ENCODE measurements around the gene ZNF423. TPM values are rescaled to one million over a fixed set of nuclear protein-coding genes. Genes with fewer than 3 reads are reported as not detected.

ZNF423 gene
- total RNA-seq, 2 experiments from 2014 or later, result not detected

GRCh38 chr16:49635009-49635350, 220.9 kb downstream of the ZNF423 start:
- H3K27me3 Mint-ChIP-seq, result no peaks in the 10 kb centered on the region
- CTCF ChIA-PET, result no interaction called here
- POLR2A ChIA-PET, result no interaction called here
- H3K36me3 Mint-ChIP-seq (ENCODE audit: low read depth), result no peaks in the 10 kb centered on the region
- DNase-seq, result no peak
- no peak overlapping the region for H3K27ac Mint-ChIP-seq
- H3K9me3 Mint-ChIP-seq, result no peaks in the 10 kb centered on the region
- H3K4me3 Mint-ChIP-seq, result no peak overlapping the region
- no peaks in the 10 kb centered on the region for H3K4me1 Mint-ChIP-seq

- Mint-ChIP-seq H3K36me3 (ENCODE audit: low read depth) (no peaks in the 10 kb centered on the region), H3K9me3 (no peaks in the 10 kb centered on the region), H3K4me3 (no peak overlapping the region), H3K4me1 (no peaks in the 10 kb centered on the region), H3K27me3 (no peaks in the 10 kb centered on the region), H3K27ac (no peak overlapping the region)
- DNase-seq, result no peak
- CTCF ChIA-PET, result no interaction called here
- POLR2A ChIA-PET, result no interaction called here
Observed at GRCh38 chr16:49634235-49635008, 221.5 kb downstream of the ZNF423 start.

- CTCF ChIA-PET, result no interaction called here
- Mint-ChIP-seq H3K27me3 (no peaks in the 10 kb centered on the region), H3K36me3 (ENCODE audit: low read depth) (no peaks in the 10 kb centered on the region), H3K9me3 (no peaks in the 10 kb centered on the region), H3K4me1 (no peaks in the 10 kb centered on the region), H3K4me3 (no peak overlapping the region), H3K27ac (no peak overlapping the region)
- POLR2A ChIA-PET, result no interaction called here
- no peak for DNase-seq
Observed at GRCh38 chr16:49632795-49633184, 223.1 kb downstream of the ZNF423 start.

GRCh38 chr16:49632086-49632794, 223.7 kb downstream of the ZNF423 start:
- Mint-ChIP-seq H3K36me3 (ENCODE audit: low read depth) (no peaks in the 10 kb centered on the region), H3K4me3 (no peak overlapping the region), H3K4me1 (no peaks in the 10 kb centered on the region), H3K27ac (no peak overlapping the region), H3K27me3 (no peaks in the 10 kb centered on the region), H3K9me3 (no peaks in the 10 kb centered on the region)
- ChIA-PET CTCF (no interaction called here), POLR2A (no interaction called here)
- DNase-seq, result no peak

GRCh38 chr16:49631187-49632041, 224.5 kb downstream of the ZNF423 start:
- H3K9me3 Mint-ChIP-seq, result no peaks in the 10 kb centered on the region
- POLR2A ChIA-PET, result no interaction called here
- DNase-seq, result no peak
- H3K27me3 Mint-ChIP-seq, result no peaks in the 10 kb centered on the region
- H3K27ac Mint-ChIP-seq, result no peak overlapping the region
- CTCF ChIA-PET, result no interaction called here
- no peak overlapping the region for H3K4me3 Mint-ChIP-seq
- no peaks in the 10 kb centered on the region for H3K4me1 Mint-ChIP-seq
- H3K36me3 Mint-ChIP-seq (ENCODE audit: low read depth), result no peaks in the 10 kb centered on the region

- H3K27me3 Mint-ChIP-seq, result no peaks in the 10 kb centered on the region
- H3K4me1 Mint-ChIP-seq, result no peaks in the 10 kb centered on the region
- POLR2A ChIA-PET, result no interaction called here
- no peak overlapping the region for H3K4me3 Mint-ChIP-seq
- no peaks in the 10 kb centered on the region for H3K36me3 Mint-ChIP-seq (ENCODE audit: low read depth)
- no peaks in the 10 kb centered on the region for H3K9me3 Mint-ChIP-seq
- no peak for DNase-seq
- H3K27ac Mint-ChIP-seq, result no peak overlapping the region
- CTCF ChIA-PET, result no interaction called here
Observed at GRCh38 chr16:49630783-49631182, 225.1 kb downstream of the ZNF423 start.

GRCh38 chr16:49629851-49630250, 226.1 kb downstream of the ZNF423 start:
- CTCF ChIA-PET, result no interaction called here
- H3K9me3 Mint-ChIP-seq, result no peaks in the 10 kb centered on the region
- no peaks in the 10 kb centered on the region for H3K4me1 Mint-ChIP-seq
- no peak overlapping the region for H3K4me3 Mint-ChIP-seq
- no peaks in the 10 kb centered on the region for H3K27me3 Mint-ChIP-seq
- no peak overlapping the region for H3K27ac Mint-ChIP-seq
- no peaks in the 10 kb centered on the region for H3K36me3 Mint-ChIP-seq (ENCODE audit: low read depth)
- no peak for DNase-seq
- POLR2A ChIA-PET, result no interaction called here

GRCh38 chr16:49628148-49628547, 227.8 kb downstream of the ZNF423 start:
- H3K4me1 Mint-ChIP-seq, result no peaks in the 10 kb centered on the region

GRCh38 chr16:49625311-49626065, 230.4 kb downstream of the ZNF423 start:
- H3K9me3 Mint-ChIP-seq, result no peaks in the 10 kb centered on the region
- no peaks in the 10 kb centered on the region for H3K4me1 Mint-ChIP-seq
- H3K27me3 Mint-ChIP-seq, result no peaks in the 10 kb centered on the region
- no peak overlapping the region for H3K27ac Mint-ChIP-seq
- DNase-seq, result no peak
- ChIA-PET CTCF (no interaction called here), POLR2A (no interaction called here)
- no peak overlapping the region for H3K4me3 Mint-ChIP-seq
- H3K36me3 Mint-ChIP-seq (ENCODE audit: low read depth), result no peaks in the 10 kb centered on the region

More at GRCh38 chr16:49628148-49628547, 227.8 kb downstream of the ZNF423 start:
- DNase-seq, result no peak
- POLR2A ChIA-PET, result no interaction called here
- Mint-ChIP-seq H3K4me3 (no peak overlapping the region), H3K9me3 (no peaks in the 10 kb centered on the region), H3K36me3 (ENCODE audit: low read depth) (no peaks in the 10 kb centered on the region), H3K27ac (no peak overlapping the region), H3K27me3 (no peaks in the 10 kb centered on the region)
- CTCF ChIA-PET, result no interaction called here

GRCh38 chr16:49623501-49624266, 232.2 kb downstream of the ZNF423 start:
- no peaks in the 10 kb centered on the region for H3K4me1 Mint-ChIP-seq
- POLR2A ChIA-PET, result no interaction called here
- no peaks in the 10 kb centered on the region for H3K27me3 Mint-ChIP-seq
- no peaks in the 10 kb centered on the region for H3K36me3 Mint-ChIP-seq (ENCODE audit: low read depth)
- no peak overlapping the region for H3K4me3 Mint-ChIP-seq
- no peak overlapping the region for H3K27ac Mint-ChIP-seq
- CTCF ChIA-PET, result no interaction called here
- H3K9me3 Mint-ChIP-seq, result no peaks in the 10 kb centered on the region
- no peak for DNase-seq

- H3K4me1 Mint-ChIP-seq, result no peaks in the 10 kb centered on the region
Observed at GRCh38 chr16:49622421-49623402, 233.2 kb downstream of the ZNF423 start.

GRCh38 chr16:49622084-49622390, 233.9 kb downstream of the ZNF423 start:
- POLR2A ChIA-PET, result no interaction called here
- H3K27me3 Mint-ChIP-seq, result no peaks in the 10 kb centered on the region
- CTCF ChIA-PET, result no interaction called here
- no peak for DNase-seq
- no peak overlapping the region for H3K27ac Mint-ChIP-seq
- H3K4me3 Mint-ChIP-seq, result no peak overlapping the region
- H3K4me1 Mint-ChIP-seq, result no peaks in the 10 kb centered on the region
- no peaks in the 10 kb centered on the region for H3K9me3 Mint-ChIP-seq
- no peaks in the 10 kb centered on the region for H3K36me3 Mint-ChIP-seq (ENCODE audit: low read depth)

More at GRCh38 chr16:49622421-49623402, 233.2 kb downstream of the ZNF423 start:
- POLR2A ChIA-PET, result no interaction called here
- DNase-seq, result no peak
- Mint-ChIP-seq H3K27me3 (no peaks in the 10 kb centered on the region), H3K9me3 (no peaks in the 10 kb centered on the region), H3K27ac (no peak overlapping the region), H3K36me3 (ENCODE audit: low read depth) (no peaks in the 10 kb centered on the region), H3K4me3 (no peak overlapping the region)
- CTCF ChIA-PET, result no interaction called here

All from activated CD4-positive, alpha-beta memory T cell treated with anti-CD3 and anti-CD28 coated beads, Interleukin-2, amount 10 ng/mL, durations not matched to agents 7 days and 5 days (primary cell).